ENCODE results near the gene URM1. TPM values are rescaled to one million over a fixed set of nuclear protein-coding genes. Genes with fewer than 3 reads are reported as not detected.
A peak's percentile ranks its signal among the peaks of the same experiment; 100 is the strongest.

Gene URM1
- total and polyA plus RNA-seq, 10 of the 15 experiments (the other 5 are each of a cell fraction or from before 2014, with no cell fraction given): 7.9 to 75.8 (median 63.7) TPM

- peak; percentile 93 for TF ChIP-seq NKRF (conservative IDR thresholded peaks at IDR 0.05)
- peak; percentile 81; the same call in 1 of the 2 replicates for TF ChIP-seq POLR2AphosphoS5 (IDR thresholded peaks at IDR 0.05; ENCODE audit: low read length)
- peak; percentile 89 for TF ChIP-seq RELA (IDR thresholded peaks at IDR 0.05; ENCODE audit: borderline replicate concordance, partially characterized antibody)
- peak; percentile 57; the same call in 1 of the 2 replicates for TF ChIP-seq CHD1 (IDR thresholded peaks at IDR 0.05; ENCODE audit: low read depth, low read length)
- TF ChIP-seq SPI1 (IDR thresholded peaks at IDR 0.05; ENCODE audit: borderline replicate concordance, insufficient read depth, low read depth, low read length): no peak
- peak; percentile 100 for TF ChIP-seq MAX (IDR thresholded peaks at IDR 0.05; ENCODE audit: low read depth, low read length)
- peak; percentile 66; the same call in 1 of the 2 replicates for TF ChIP-seq GATAD2B (conservative IDR thresholded peaks at IDR 0.05; ENCODE audit: low read depth)
- TF ChIP-seq MXI1 (IDR thresholded peaks at IDR 0.05; ENCODE audit: low read depth, low read length): peak; percentile 100
- no peak for TF ChIP-seq CUX1 (IDR thresholded peaks at IDR 0.05; ENCODE audit: insufficient replicate concordance, low read depth, low read length)
- peak; percentile 34 for TF ChIP-seq MEF2B (IDR thresholded peaks at IDR 0.05; ENCODE audit: partially characterized antibody, poor library complexity, severe bottlenecking)
- no peak for TF ChIP-seq JUND (IDR thresholded peaks at IDR 0.05; ENCODE audit: low read depth, low read length)
- TF ChIP-seq MLLT1 (IDR thresholded peaks at IDR 0.05): peak; percentile 91
- no peak for TF ChIP-seq PRDM15 (CRISPR knock-in tag; IDR thresholded peaks at IDR 0.05)
- peak; percentile 29; the same call in 1 of the 2 replicates for TF ChIP-seq BACH1 (IDR thresholded peaks at IDR 0.05; ENCODE audit: borderline replicate concordance)
Measured at GRCh38 chr9:128322404-128323211, 48.6 kb upstream of the URM1 start, which contains the start of the genes COQ4 and TRUB2 (continued).

Data from GM12878 (cell line).